ENCODE measurements around the gene TCAIM.
"Not testable (repeated sequence)": the region's sequence is repeated elsewhere in the genome, so short reads cannot be mapped to it uniquely, and the experiment has no call there.

The TCAIM gene

GRCh38 chr3:44416031-44417030 lies 77.8 kb downstream of the TCAIM start:
- DNase-seq, result no peak

- not testable (repeated sequence) for DNase-seq
Observed at GRCh38 chr3:44418118-44418517, 79.6 kb downstream of the TCAIM start.

DNA sequence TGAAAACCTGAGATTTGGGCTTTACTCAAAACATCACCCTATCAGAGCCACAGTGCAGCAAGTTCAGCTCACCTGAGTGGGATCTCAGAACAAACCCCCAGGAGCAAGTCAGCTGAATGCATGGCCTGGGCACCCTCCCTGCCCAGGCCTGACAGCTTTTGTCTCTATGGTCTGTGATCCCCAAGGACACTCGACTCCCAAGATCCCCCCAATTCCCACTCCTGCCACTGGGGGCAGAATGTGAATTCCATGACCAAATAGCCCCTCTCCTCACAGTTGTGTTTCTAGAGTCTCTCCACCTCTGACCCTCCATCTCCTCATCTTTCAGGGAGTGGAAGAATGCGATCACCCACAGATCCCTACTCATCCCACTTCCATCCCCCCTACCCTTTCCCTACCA lies 80.0 kb downstream of the TCAIM start:
- no peak for DNase-seq

DNA sequence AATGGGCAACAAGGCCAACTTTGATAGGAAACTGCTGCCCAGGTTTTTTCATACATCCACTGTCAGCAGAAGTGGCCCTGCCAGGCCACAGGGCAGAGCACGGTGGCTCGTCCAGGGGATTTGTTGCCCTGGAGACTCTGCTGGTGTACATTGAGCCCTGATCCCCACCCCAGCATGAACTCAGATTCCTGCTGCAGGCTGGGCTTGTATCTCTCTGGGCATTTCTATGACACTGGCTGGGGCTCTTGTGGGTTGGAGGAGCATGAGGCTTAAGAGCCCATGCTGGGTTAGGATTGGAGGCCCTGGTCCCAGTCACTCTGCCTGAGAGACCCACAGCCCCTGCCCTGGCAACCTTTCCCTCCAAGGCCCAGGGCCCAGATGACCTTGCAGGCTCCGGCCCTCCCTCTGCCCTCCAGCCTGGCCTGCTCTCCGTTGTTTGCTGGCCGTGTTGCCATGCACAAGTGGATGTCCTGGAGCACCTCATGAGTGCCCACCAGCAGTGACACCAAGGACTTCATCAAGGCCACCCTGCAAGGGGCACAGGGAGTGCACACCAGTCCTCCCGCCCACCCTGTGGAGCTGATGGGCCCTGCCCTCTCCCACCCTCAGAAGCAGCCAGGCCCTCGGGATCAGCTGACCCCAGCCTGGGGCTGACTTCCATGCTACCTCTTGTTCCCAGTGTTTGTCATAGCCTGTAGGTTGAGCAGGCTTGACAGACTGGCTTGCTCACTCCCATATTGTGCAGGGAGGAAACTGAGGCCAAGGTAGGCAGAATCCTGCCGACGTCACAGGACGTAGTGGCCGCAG lies 80.8 kb downstream of the TCAIM start:
- DNase-seq, result no peak

DNA sequence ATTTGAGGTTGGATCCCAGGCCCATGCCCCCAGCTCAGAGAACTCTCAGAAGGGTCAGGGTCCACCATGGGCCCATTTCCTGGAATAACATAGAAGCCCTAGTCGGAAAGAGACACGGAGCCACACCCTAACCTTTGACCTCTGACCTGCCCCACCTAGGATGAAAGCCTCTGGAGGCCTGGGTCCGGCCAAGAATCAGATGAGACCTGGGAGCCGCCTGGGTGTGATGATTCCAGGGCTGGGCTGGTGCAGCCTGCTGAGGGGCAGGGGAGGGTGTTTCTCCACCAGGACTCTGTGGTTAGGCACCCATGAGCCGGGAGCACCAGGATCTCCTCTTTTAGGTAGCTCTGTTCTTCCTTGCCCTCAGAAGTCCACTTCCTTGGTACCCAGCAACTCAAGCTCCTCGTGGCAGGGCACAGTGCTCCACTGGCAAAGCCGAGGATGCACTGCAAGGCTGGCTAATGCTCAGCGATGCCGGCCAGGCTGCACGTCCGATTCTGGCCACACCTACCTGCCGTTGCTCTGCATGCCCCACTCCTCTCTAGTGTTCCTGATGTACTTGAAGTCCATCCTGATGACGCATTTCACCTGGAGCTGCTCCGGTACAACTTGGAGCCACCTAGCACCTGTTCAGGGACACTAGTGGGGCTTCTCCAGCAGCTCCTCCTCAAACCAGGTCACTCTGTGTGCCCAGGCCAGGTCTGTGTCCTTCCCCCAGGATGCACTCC lies 81.5 kb downstream of the TCAIM start:
- no peak for DNase-seq

GRCh38 chr3:44420676-44421075 lies 82.1 kb downstream of the TCAIM start:
- no peak for DNase-seq

GRCh38 chr3:44421280-44421679 lies 82.7 kb downstream of the TCAIM start:
- DNase-seq, result no peak

DNA sequence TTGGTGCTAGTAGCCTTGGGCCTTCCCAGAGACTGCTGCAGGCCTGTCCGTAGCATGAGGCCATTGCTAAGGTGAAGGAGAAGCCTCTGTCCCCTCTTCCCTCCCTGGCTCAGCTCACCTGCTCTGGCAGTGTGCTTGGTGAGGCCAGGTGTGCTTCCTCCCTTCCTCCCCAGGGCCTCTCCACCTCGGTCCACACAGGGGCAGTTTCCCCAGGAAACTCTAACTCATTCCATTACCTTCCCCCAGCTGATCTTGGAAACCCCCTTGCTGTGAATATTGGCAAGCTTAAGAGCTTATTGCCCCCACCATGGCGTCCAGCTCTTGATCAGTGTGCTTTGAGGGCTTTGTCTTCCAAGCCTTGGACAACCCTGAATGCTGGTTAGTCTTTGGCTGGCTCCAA lies 86.2 kb downstream of the TCAIM start:
- no peak for DNase-seq

- DNase-seq, result no peak
Observed at GRCh38 chr3:44427683-44428082, 89.1 kb downstream of the TCAIM start.

GRCh38 chr3:44428910-44429309 lies 90.3 kb downstream of the TCAIM start:
- DNase-seq, result no peak

DNA sequence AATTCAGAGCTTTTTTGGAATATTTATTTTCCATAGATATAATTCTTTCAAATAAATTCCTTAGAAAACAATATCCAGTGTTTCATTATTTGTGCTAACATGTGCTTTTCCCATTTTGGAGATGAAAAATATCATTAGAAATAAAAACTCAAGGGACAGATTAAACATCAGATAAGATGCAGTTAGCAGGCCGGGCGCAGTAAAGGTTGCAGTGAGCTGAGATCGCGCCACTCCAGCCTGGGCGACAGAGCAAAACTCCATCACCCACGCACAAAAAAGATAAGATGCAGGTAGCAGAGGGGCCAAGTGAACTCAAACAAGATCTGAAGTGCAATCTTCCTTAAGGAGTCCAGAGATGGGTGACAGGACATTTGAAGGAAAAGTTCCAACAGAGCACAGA lies 90.9 kb downstream of the TCAIM start:
- DNase-seq, result no peak

DNA sequence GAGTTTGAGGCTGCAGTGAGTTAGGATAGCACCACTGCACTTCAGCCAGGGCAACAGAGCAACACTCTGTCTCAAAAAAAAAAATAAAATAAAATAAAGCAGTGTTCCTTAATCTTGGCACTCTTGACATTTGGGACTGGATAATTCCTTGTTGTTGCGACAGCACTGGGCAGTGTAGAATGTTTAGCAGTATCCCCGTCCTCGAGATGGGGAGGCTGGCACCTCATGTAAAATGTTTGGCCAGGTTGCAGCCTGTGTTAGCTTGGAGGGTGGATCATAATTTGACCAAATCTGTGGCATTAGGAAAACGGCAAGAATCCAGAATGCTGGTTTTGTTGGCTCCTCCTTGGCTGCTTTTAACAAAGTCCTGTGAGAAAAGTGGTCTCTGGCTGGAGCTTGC lies 91.9 kb downstream of the TCAIM start:
- DNase-seq, result no peak

DNA sequence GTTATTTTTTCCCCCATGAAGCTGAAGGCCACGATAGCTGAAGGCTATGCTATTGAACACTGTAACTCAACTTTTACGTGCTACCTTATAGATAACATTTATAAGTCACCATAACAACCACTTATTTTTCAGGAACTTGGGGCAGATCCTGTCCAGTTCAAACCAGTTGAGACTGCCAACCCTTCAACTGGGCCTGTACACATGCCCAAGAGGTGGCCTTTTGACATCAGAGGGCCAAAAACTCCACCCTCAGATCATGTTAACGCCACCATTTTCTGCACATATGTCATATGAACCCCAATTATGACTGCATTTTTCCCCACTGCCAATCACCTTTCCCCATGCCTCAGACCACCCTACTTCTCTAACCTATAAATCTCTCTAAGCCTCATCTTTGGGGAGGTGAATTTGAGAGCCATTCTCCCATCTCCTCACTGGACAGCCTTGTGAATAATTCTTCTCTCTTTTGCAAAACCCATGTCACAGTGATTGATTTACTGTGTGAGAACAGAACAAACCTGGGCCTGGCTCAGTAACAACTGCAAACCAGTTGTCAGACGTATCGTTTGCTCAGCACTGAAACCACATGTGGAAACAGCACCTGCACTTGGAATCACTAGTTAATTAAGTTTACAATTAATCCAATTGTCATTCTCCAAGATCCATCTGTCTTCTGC lies 96.4 kb downstream of the TCAIM start:
- no peak for DNase-seq

GRCh38 chr3:44436181-44436580 lies 97.6 kb downstream of the TCAIM start:
- no peak for DNase-seq

DNA sequence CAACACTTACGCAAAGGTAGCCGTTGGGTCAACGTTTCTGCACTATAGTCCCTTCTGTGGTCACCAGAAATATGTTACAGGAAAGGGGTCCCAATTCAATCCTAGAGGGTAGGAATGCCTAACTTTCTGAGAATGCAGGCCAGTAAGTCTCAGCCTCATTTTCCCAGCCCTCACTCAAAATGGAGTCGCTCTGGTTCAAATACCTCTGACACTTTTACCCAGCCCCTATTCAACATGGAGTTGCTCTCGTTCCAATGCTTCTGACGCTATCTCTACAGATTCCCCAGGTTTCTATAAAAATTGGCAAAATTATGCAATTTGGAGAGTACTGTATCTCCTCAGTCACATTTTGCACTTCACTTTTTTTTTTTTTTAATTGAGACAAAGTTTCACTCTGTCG lies 99.2 kb downstream of the TCAIM start:
- DNase-seq, result no peak

- DNase-seq, result peak; percentile 4
Observed at GRCh38 chr3:44439499-44440295, 101.1 kb downstream of the TCAIM start.

DNA sequence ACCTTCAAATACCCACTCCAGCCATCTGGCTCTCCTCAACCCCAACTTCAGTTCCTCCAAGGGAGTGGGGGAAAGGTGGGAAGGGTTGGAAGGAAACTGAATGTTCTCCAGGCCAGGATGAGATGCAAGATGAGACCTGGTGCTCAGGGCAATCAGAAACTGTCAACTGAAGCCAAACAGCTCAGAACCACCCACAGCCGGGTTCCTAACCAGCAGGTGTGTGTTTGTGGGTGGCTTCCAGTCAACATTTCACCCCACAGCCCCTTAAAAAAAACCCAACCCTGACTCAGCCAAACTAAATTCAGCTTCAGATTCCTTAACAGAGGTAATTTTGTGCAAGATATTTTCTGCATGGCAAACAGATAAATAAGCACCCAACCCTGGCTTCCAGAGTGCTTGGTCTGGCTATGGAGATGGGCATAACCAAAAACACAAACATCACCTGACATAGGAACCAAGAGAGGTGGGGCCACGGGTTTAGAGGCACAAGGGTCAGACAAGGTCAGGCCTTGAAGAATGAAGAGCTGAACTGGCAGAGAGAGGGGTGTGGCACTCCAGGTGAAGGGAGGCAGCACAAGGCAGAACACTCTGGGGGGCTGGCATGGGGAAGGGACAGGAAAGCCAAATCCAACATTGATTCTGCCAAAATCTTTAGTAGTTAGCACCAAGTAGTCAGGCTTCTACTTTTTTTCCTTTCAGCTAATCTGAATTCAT lies 104.2 kb downstream of the TCAIM start:
- no peak for DNase-seq

- no peak for DNase-seq
Observed at GRCh38 chr3:44444437-44444836, 105.9 kb downstream of the TCAIM start.

GRCh38 chr3:44444896-44445691 lies 106.5 kb downstream of the TCAIM start:
- DNase-seq, result no peak

GRCh38 chr3:44445786-44446185 lies 107.2 kb downstream of the TCAIM start:
- no peak for DNase-seq
